Islet precursor cell (in vitro differentiated cells): ENCODE data around the gene PRKCA.

Experiments
- DNase-seq: peaks from one replicate; pipeline ENCODE4 v3.0.0-alpha.2; 2018

PRKCA gene

GRCh38 chr17:66523378-66524200 is 221.2 kb downstream of the PRKCA start:
- peak; percentile 60 for DNase-seq

GRCh38 chr17:66524877-66525276 is 222.5 kb downstream of the PRKCA start:
- DNase-seq, result no peak

GRCh38 chr17:66525338-66525737 is 222.9 kb downstream of the PRKCA start:
- peak; percentile 21 for DNase-seq

- peak; percentile 50 for DNase-seq
These were observed 224.4 kb downstream of the PRKCA start for GRCh38 chr17:66526827-66527226.

GRCh38 chr17:66527335-66527734 is 224.9 kb downstream of the PRKCA start:
- DNase-seq, result peak; percentile 19

GRCh38 chr17:66531851-66532295 is 229.5 kb downstream of the PRKCA start:
- peak; percentile 57 for DNase-seq

GRCh38 chr17:66533572-66533971 is 231.2 kb downstream of the PRKCA start:
- peak; percentile 97 for DNase-seq

- no peak for DNase-seq
These were observed 231.6 kb downstream of the PRKCA start for GRCh38 chr17:66533986-66534385.

GRCh38 chr17:66535611-66536010 is 233.2 kb downstream of the PRKCA start:
- no peak for DNase-seq

GRCh38 chr17:66537502-66537901 is 235.1 kb downstream of the PRKCA start:
- no peak for DNase-seq

- DNase-seq, result peak; percentile 29
These were observed 236.4 kb downstream of the PRKCA start for GRCh38 chr17:66538776-66539175.

GRCh38 chr17:66540131-66540781 is 237.8 kb downstream of the PRKCA start:
- peak; percentile 96 for DNase-seq

GRCh38 chr17:66541461-66542128 is 239.2 kb downstream of the PRKCA start:
- DNase-seq, result peak; percentile 61

GRCh38 chr17:66542129-66542966 is 239.9 kb downstream of the PRKCA start:
- peak; percentile 57 for DNase-seq

- no peak for DNase-seq
These were observed 240.6 kb downstream of the PRKCA start for GRCh38 chr17:66542967-66543520.

- peak; percentile 20 for DNase-seq
These were observed 241.1 kb downstream of the PRKCA start for GRCh38 chr17:66543526-66543925.

GRCh38 chr17:66545918-66546317 is 243.5 kb downstream of the PRKCA start:
- no peak for DNase-seq

- DNase-seq, result peak; percentile 35
These were observed 244.9 kb downstream of the PRKCA start for GRCh38 chr17:66547151-66547865.

GRCh38 chr17:66548158-66548557 is 245.7 kb downstream of the PRKCA start:
- DNase-seq, result peak; percentile 45

GRCh38 chr17:66548659-66549310 is 246.4 kb downstream of the PRKCA start:
- DNase-seq, result peak; percentile 64

- peak; percentile 85 for DNase-seq
These were observed 246.9 kb downstream of the PRKCA start for GRCh38 chr17:66549311-66549704.
